NCI-H460 (cell line): ENCODE data around the gene SNTG2. TPM values are rescaled to one million over a fixed set of nuclear protein-coding genes. Genes with fewer than 3 reads are reported as not detected.
A peak's percentile ranks its signal among the peaks of the same experiment; 100 is the strongest.
"Not testable (repeated sequence)": the region's sequence is repeated elsewhere in the genome, so short reads cannot be mapped to it uniquely, and the experiment has no call there.

Source experiments
- DNase-seq: peaks from one replicate; pipeline ENCODE4 v3.0.0-alpha.2; 2016; ENCODE audit warnings: low read depth; ENCODE audit errors: extremely low read depth
- total RNA-seq: library from RNA; depleted of rRNA; stranded (reverse); fragments of >200 nt; shearing (Covaris generic); gene quantifications from 2 replicates; pipeline ENCODE4 v1.2.3, GENCODE V29; 2014

The SNTG2 gene
- total RNA-seq, 1 experiment from 2014 or later, result not detected

DNA sequence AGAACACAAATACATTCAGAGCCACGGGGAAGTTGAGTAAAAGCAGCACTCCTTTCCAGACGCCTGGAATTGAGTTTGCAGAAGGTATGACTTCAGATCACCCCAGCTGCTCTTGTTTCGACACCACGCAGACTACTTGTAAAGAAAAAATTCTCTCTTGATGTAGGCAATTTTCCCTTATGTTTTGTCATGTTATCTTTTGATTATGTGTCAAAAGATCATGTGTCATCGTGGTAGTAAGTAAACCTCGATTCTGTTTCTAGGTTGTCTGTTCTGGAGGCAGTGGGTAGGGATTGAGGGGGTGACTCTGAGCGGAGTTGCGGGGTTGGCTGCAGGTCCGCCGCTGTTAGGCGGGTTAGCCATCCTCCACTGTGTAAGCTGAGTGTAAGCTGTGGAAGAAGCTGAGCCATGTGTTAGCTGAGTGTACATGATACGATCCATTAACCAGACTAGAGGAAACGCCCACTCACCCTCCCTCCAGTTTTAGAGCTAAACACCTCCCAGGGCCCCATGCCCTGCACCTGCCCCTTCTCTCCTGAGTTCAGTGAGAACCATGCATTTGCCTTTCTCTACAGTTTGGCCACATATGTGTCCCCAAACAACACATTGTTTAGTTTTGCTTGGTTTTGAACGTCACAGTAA is 181.8 kb downstream of the SNTG2 start:
- DNase-seq, result no peak

DNA sequence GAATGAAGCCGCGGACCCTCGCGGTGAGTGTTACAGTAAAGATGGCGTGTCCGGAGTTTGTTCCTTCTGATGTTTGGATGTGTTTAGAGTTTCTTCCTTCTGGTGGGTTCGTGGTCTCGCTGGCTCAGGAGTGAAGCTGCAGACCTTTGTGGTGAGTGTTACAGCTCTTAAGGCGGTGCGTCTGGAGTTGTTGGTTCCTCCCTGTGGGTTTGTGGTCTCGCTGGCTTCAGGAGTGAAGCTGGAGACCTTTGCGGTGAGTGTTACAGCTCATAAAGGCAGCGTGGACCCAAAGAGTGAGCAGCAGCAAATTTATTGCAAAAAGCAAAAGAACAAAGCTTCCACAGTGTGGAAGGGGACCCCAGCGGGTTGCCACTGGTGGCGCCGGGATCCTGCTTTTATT is 183.2 kb downstream of the SNTG2 start:
- not testable (repeated sequence) for DNase-seq

DNA sequence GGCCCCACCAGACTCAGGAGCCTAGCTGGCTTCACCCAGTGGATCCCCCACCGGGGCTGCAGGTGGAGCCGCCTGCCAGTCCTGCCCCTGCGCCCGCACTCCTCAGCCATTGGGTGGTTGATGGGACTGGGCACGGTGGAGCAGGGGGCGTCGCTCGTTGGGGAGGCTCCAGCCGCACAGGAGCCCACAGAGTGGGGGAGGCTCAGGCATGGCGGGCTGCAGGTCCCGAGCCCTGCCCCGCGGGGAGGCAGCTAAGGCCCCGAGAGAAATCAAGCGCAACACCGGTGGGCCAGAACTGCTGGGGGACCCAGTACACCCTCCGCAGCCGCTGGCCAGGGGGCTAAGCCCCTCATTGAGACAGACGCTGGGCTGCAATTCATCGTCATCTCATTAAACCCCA is 184.0 kb downstream of the SNTG2 start:
- DNase-seq, result no peak

DNA sequence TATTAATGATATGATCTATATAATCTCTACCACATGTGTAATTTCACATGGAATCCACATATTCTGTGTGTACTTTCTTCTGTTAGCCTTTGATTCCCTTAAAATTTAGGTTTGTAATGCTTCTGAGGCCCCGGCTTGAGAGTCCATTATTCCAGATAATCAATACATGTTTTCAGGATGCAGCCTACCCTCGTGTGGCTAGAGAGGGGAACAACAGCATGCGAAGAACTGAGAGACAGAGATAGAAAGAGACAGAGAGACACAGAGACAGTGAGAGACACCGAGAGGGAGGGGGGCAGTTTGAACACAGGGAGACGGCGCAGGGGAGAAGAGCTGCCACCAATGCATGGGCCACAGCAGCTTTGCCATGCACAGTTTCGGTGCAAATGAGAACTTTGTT is 185.4 kb downstream of the SNTG2 start:
- DNase-seq, result peak; percentile 6

DNA sequence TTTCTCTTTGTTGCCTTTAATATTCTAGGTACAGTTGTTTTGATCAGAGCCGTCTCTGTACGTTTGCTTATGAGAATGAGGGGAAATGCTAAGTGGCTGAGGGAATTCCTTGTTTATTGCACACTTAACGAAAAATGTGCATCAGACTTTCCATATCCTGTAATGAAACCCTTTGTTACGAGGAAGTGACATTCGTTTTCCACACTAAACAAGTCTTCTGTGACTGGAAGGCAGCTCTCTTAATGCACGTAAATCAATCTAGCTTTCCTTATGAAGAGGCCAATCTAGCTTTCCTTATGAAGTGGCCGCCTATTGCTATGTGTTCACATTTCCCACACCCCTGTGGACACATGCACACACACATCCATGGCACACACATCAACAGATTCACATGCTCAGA is 186.2 kb downstream of the SNTG2 start:
- no peak for DNase-seq

DNA sequence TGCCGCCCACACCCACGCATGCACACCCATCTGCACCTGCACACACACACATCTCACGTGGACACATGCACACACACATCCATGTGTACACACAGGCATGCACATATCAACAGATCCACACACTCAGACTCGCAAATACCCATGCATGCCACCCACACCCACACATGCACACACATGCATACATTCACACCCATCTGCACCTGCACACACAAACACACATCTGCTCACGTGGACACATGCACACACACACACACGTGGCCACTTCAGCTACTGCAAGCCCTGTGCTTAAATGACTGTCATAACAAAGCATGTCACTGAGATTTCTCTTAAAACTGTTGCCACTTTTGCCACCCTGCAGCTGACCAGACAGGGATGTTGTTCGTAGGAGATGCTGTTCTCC is 186.6 kb downstream of the SNTG2 start:
- no peak for DNase-seq

DNA sequence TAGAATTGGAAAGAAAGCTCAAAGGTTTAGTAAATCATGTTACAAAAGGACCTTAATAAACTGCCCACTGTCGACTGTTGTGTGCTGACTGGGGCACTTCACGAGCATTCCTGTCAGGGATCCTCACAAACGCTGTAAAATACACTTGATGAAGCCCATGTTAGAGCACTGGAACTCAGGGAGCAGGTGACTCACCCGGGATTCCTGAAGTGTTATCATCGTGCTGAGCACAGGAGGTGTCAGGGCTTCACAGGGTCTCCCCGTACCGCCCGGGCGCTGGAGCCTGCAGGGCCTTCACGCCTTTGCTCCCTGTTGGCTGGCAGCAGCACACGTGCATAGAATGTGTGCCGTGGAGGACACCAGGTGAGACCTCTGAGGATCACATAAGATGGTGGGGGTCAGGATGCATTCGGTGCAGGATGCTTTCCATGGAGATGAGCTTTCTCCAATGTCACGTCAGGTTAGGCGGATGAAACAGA is 187.3 kb downstream of the SNTG2 start:
- DNase-seq, result no peak

DNA sequence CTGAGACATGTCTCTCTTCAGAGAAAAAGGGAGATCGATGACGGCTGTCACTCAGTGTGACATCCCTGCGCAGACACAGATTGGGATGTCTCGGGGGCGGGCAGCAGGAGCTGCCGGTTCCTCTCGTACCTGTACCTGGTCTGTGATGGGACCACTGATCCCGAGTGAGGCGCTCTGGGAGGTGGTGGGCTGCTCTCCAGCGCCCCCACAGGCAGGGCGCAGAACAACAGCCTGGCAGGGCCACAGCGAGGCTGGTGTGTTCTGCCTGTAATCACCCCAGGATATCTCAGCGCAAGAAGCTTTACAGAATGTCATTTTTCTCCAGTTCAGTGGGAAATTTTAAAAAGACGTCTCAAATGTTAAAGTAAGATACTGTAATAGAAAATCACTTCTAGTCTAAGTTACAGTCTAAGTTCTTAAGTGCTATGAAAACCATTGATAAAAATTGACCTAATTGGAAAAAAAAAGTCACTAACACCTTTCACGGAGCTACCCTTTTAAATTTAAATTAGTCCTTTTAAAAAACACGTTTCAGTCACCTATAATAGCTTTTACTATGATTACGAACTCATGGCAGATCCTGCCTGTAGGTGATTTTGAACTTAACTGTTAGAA is 189.8 kb downstream of the SNTG2 start:
- DNase-seq, result peak; percentile 9

DNA sequence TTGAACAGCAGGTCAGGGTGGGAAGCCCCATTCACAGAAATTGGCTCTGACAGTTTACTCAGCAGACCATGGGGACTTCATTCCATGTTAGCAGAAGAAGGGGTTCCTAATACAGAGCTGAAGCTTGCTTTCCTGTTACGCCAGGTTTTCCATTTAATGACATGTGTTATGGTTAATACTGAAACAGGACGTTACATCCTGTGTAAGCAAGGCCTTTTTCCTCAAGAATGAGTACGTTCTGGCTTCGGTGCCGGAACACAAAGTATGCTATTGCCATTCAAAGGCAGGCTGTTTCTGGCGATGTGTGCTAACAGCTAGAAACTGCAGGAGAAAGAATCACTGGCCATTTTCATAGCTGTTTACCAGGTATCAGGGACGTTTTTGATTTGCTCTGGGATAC is 190.4 kb downstream of the SNTG2 start:
- DNase-seq, result no peak

DNA sequence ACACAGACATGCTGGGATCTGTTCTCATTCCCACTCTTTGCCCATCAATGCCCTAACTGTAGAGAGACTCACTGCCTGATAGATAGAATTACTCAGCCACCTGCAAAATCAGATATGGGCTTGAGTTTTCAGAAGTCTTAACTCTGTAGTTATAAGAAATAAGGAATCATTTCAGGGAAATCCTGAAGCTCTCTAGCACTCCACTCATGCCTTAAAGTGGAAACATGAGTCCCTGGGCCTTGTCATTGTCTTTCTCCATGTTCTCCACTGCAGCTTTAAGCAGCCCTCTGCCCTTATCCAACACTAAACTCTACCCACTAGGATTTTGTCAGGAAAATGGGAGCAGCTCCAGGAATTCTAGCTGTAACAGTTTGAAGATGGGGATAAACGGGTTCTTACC is 192.5 kb downstream of the SNTG2 start:
- DNase-seq, result no peak

DNA sequence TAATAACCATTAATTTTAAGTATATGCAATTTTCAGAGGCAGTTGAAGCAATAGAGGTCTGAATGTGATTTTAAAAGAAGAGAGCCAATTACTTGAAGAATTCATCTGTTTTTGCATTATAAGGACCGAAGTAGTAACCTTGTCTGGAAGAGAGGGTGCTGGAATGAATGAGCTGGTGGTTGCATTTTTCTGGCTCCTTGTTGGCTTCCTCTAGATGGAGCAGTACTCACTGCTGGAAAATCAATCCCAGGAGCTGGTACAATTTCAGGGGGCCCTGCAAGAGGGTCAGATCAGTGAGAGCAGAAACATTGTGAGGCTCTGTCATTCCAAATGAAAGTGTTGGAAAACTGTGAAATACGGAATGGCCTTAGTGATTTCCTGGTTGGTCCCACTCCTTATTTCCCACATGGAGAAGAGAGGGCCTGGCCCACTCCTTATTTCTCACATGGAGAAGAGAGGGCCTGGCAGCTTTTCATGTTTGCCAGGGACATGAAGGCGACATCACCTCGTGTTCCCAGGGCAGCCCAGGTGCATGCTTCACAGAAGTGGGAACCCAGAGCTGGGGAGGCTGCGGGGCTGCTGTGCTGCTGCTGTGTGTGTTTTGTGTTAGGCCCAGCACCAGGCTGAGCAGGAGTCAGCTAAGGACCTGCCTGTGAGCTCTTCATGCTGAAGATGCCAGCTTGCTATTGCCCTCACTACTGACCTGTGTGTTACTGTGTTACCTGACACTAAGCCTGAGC is 197.4 kb downstream of the SNTG2 start:
- no peak for DNase-seq

DNA sequence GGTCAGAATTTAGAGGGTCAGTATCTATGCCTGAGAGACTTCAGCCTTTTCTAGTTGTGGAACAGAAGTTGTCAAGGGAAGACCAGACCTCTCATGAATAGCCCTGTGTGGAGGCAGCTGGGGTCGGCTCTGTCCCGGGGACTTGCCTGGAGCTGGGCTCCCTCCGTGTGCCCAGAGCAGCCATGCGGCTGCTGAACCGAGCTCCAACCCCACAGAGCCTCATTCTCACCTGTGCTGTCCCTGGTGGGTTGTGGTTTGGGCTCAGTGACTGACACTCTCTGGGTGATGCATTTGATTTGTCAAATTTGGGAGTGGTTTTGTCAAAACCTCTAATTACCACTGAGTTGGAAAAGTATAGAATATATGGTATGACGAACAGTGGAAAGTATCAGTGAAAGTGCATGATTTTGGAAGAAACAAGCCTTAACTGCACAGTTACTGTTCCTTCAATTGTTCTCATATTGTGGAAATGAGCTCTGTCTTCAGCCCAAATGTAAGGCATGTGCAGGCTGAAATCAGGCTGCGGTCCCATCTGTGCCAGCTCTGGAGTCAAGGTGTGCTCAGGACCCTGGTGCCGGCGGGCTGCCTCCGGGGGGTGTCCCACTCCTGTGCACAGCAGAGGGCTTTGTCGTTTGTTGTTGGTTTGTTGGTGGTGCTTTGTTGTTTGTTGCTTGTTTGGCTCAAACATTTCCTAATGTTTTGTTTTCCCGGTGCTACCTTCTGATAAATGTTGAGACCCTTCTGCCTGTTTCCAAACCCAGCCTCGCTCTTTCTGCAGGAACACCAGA is 200.3 kb downstream of the SNTG2 start:
- DNase-seq, result no peak

DNA sequence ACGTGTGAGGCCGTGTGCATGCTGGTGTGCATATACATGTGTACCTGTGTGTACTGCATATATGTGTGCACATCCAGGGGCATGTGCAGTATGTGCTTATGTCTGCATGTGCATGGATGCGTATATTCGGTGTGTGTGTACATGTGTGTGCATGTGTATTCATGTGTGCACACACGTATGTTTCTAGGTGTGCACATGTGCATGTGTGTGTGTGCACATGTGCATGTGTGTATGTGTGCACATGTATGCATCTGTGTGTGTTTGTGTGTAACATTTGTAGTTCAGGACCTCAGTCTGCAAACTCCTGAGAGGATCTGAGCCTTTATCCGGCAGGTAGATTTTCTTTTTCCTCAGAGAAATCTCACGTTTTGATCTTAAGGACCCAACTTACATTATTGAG is 201.7 kb downstream of the SNTG2 start:
- DNase-seq, result no peak

DNA sequence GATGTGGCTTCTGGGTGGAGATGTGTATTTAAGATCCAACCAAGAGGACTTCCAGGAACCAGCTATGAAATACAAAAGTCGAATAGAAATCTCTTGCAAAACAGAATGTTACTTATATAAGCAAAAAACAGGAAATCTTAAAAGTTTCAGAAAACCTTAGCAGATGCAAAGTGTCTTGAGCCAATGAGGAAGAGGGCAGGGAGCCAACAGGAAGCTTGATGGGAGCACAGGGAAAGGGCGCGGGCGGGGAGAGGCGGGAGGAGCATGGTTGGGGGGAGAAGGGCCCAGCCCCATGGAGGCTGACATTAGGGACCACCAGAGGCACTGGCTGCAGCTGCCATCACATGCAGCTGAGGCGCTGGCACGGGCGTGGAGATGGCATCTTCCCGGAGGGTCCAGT is 203.3 kb downstream of the SNTG2 start:
- DNase-seq, result no peak

DNA sequence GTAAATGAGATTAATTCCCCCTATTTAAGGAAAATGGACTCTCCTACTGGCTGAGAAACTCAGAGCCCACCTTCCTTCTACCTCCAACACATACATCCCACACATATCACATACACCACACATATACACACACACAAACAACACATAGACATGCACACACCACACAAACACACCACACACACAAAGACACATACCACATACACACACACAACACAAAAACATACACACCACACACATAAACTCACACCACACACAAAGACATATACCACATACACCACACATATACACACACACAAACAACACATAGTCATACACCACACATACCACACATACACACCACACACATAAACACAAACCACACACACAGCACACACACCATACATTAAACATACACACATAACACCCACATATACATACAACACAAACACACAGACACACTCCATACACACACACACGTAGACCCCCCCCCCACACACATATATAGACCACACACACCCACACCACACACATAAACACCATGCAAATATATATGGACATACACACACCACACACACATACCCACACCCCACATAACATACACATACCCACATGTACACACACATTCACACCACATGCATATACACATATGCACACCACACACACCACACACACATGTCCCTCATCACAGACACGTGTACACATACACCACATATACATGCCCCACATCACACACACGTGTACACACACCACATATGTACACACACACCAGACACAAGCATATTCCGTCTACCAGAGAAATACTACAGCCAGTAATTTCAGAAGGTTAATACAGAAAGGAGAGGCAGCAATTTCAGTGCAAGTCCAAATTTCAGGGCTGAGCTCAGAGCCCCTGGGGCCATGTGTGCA is 204.3 kb downstream of the SNTG2 start:
- no peak for DNase-seq

DNA sequence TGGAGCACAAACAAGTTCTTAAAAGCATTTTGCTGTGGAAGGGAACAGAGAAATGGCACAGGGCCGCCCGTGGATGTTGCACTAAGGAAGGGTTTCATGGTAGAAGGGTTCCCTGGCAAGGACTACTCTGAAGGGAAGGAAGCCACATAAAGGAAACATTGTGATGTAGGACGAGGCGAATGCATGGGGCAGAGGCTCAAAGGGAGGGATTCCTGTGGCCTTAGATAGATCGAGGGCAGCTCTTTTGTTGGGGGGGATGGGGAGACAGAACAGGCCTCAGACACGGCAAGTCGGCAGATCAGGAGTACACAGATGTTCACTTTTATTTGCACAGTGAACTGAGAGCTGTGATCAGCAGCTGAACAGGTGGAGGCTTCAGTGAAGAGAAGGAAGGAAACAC is 205.4 kb downstream of the SNTG2 start:
- no peak for DNase-seq

DNA sequence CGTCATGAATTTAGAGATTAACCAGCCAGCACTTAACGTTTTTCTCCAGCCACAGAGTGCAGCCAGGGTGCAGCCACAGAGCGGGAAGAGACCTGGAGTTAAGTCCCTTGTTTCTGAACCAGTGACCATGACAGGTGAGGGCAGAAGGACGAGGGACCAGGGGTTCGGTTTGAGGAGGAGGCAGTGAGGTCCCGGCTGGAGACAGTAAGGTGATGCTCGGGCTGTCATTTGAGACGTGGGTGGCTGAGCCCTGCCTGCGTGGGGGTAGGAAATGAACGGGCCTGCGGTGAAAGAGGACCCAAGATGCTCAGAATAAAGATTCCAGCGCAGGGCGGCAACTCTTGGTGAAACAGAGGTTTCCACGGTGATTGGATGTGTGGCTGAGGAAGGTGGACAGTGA is 205.9 kb downstream of the SNTG2 start:
- DNase-seq, result no peak

DNA sequence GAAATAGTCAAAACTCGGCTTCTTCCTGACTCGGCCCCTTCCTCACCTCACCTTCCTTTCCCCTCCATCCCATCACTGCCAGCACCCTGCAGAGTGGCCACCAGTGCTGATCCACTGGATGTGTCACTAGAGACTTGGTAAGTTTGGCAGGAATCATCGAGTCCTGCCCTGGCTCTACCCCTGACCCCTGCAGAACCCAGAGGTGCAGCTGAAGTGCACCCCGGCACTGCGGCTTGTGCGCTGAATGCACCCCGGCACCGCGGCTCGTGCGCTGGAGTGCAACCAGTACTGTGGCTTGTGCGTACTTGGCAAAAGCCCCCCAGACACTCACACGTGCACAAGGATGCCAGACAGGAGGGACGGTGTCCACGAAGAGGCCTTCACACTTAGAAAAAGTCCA is 206.5 kb downstream of the SNTG2 start:
- DNase-seq, result no peak

DNA sequence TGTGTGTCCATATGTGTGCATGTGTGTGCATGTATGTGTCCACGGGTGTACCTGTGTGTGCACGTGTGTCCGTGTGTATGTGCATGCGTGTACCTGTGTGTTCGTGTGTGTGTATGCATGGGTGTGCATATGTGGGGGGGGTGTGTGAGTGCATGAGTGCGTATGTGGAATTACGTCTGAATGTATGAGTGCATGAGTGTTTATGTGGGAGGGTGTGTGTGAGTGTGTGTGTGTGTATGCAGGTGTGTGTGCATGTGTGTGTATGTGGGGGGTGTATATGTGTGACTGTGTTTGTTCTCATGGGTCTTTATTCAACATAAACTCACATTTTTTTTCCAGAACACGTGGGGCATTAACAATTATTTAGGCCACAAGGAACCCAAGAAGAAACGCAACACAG is 208.4 kb downstream of the SNTG2 start:
- no peak for DNase-seq

DNA sequence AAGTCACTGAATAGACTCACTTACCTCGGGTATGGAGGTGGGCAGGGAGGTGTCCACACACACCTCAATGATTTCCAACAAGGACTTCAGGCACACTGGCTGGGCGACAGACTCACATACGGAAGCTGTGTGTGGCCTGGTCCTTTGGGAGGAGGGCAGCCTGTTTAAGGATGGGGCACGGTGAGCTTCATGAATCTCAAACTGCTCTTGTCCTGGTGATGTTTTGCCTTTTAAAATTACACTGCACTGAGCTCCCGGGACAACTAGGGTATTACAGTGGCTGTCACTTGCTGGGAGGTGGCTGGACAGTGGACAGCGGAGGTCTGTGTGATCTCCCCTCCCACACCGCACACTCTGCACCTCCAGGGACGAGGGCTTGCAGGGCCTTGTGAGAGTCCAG is 211.6 kb downstream of the SNTG2 start:
- no peak for DNase-seq
